Measurements from ENCODE around the gene ZNF784.

ZNF784 gene

GRCh38 chr19:55648585-55649267 is 24.4 kb upstream of the ZNF784 start:
- peaks cover 7% of the 10 kb centered on the region for H3K4me1 ChIP-seq (ENCODE audit: control insufficient read depth, insufficient read depth, low read length)
- H3K36me3 ChIP-seq (ENCODE audit: control insufficient read depth, insufficient read depth, low read length) = peaks cover 22% of the 10 kb centered on the region
- peak overlapping the region; percentile 95 for H3K4me3 ChIP-seq (ENCODE audit: low read depth, low read length)
- H3K27me3 ChIP-seq (ENCODE audit: control insufficient read depth, insufficient read depth, low read length) = no peaks in the 10 kb centered on the region
- no peak overlapping the region for H3K27ac ChIP-seq (ENCODE audit: low read depth, low read length)
- no peaks in the 10 kb centered on the region for H3K9me3 ChIP-seq (ENCODE audit: control insufficient read depth, insufficient read depth, low read length)
- peak overlapping the region; percentile 56; the same call in 1 of the 2 replicates for H3K9ac ChIP-seq (ENCODE audit: low read depth, low read length)

GRCh38 chr19:55647732-55648584 is 23.6 kb upstream of the ZNF784 start, which contains the start of gene CCDC106:
Gene CCDC106, plus strand, starts transcription at chr19:55648212. Its CDS starts 835 bp downstream, at chr19:55649047.
- Histone ChIP-seq H3K27ac (ENCODE audit: low read depth, low read length) (peak within 1 kb of the TSS; percentile 70), H3K27me3 (ENCODE audit: control insufficient read depth, insufficient read depth, low read length) (no peaks in the 10 kb centered on the region), H3K36me3 (ENCODE audit: control insufficient read depth, insufficient read depth, low read length) (peaks cover 22% of the 10 kb centered on the region), H3K9ac (ENCODE audit: low read depth, low read length) (peak within 1 kb of the TSS; percentile 77), H3K9me3 (ENCODE audit: control insufficient read depth, insufficient read depth, low read length) (no peaks in the 10 kb centered on the region), H3K4me3 (ENCODE audit: low read depth, low read length) (peak within 1 kb of the TSS; percentile 95), H3K4me1 (ENCODE audit: control insufficient read depth, insufficient read depth, low read length) (peaks cover 10% of the 10 kb centered on the region)

- Histone ChIP-seq H3K36me3 (ENCODE audit: control insufficient read depth, insufficient read depth, low read length) (peaks cover 22% of the 10 kb centered on the region), H3K4me1 (ENCODE audit: control insufficient read depth, insufficient read depth, low read length) (peaks cover 13% of the 10 kb centered on the region)
These were observed 22.7 kb upstream of the ZNF784 start for GRCh38 chr19:55646889-55647731.

GRCh38 chr19:55645512-55645881 is 21.1 kb upstream of the ZNF784 start:
- H3K36me3 ChIP-seq (ENCODE audit: control insufficient read depth, insufficient read depth, low read length) = peaks cover 22% of the 10 kb centered on the region
- no peaks in the 10 kb centered on the region for H3K9me3 ChIP-seq (ENCODE audit: control insufficient read depth, insufficient read depth, low read length)
- H3K4me1 ChIP-seq (ENCODE audit: control insufficient read depth, insufficient read depth, low read length) = peaks cover 13% of the 10 kb centered on the region
- H3K27me3 ChIP-seq (ENCODE audit: control insufficient read depth, insufficient read depth, low read length) = no peaks in the 10 kb centered on the region
- H3K9ac ChIP-seq (ENCODE audit: low read depth, low read length) = no peak overlapping the region
- H3K4me3 ChIP-seq (ENCODE audit: low read depth, low read length) = no peak overlapping the region
- H3K27ac ChIP-seq (ENCODE audit: low read depth, low read length) = no peak overlapping the region

More at GRCh38 chr19:55646889-55647731, 22.7 kb upstream of the ZNF784 start:
- Histone ChIP-seq H3K27ac (ENCODE audit: low read depth, low read length) (peak overlapping the region; percentile 70), H3K4me3 (ENCODE audit: low read depth, low read length) (peak overlapping the region; percentile 95), H3K27me3 (ENCODE audit: control insufficient read depth, insufficient read depth, low read length) (no peaks in the 10 kb centered on the region), H3K9me3 (ENCODE audit: control insufficient read depth, insufficient read depth, low read length) (no peaks in the 10 kb centered on the region), H3K9ac (ENCODE audit: low read depth, low read length) (peak overlapping the region; percentile 34; the same call in 1 of the 2 replicates)

GRCh38 chr19:55644842-55645511 is 20.6 kb upstream of the ZNF784 start:
- H3K27me3 ChIP-seq (ENCODE audit: control insufficient read depth, insufficient read depth, low read length) = no peaks in the 10 kb centered on the region
- H3K27ac ChIP-seq (ENCODE audit: low read depth, low read length) = no peak overlapping the region
- H3K4me1 ChIP-seq (ENCODE audit: control insufficient read depth, insufficient read depth, low read length) = peaks cover 16% of the 10 kb centered on the region
- peak overlapping the region; percentile 76 for H3K4me3 ChIP-seq (ENCODE audit: low read depth, low read length)
- peaks cover 19% of the 10 kb centered on the region for H3K36me3 ChIP-seq (ENCODE audit: control insufficient read depth, insufficient read depth, low read length)
- no peaks in the 10 kb centered on the region for H3K9me3 ChIP-seq (ENCODE audit: control insufficient read depth, insufficient read depth, low read length)
- no peak overlapping the region for H3K9ac ChIP-seq (ENCODE audit: low read depth, low read length)

GRCh38 chr19:55644191-55644833 is 19.9 kb upstream of the ZNF784 start:
- peaks cover 16% of the 10 kb centered on the region for H3K4me1 ChIP-seq (ENCODE audit: control insufficient read depth, insufficient read depth, low read length)

GRCh38 chr19:55643887-55644176 is 19.5 kb upstream of the ZNF784 start:
- Histone ChIP-seq H3K9ac (ENCODE audit: low read depth, low read length) (peak overlapping the region; percentile 73), H3K27me3 (ENCODE audit: control insufficient read depth, insufficient read depth, low read length) (no peaks in the 10 kb centered on the region), H3K36me3 (ENCODE audit: control insufficient read depth, insufficient read depth, low read length) (peaks cover 16% of the 10 kb centered on the region), H3K4me3 (ENCODE audit: low read depth, low read length) (peak overlapping the region; percentile 76), H3K4me1 (ENCODE audit: control insufficient read depth, insufficient read depth, low read length) (peaks cover 16% of the 10 kb centered on the region), H3K9me3 (ENCODE audit: control insufficient read depth, insufficient read depth, low read length) (no peaks in the 10 kb centered on the region), H3K27ac (ENCODE audit: low read depth, low read length) (peak overlapping the region; percentile 72)

More at GRCh38 chr19:55644191-55644833, 19.9 kb upstream of the ZNF784 start:
- H3K36me3 ChIP-seq (ENCODE audit: control insufficient read depth, insufficient read depth, low read length) = peaks cover 16% of the 10 kb centered on the region
- peak overlapping the region; percentile 73 for H3K9ac ChIP-seq (ENCODE audit: low read depth, low read length)
- H3K4me3 ChIP-seq (ENCODE audit: low read depth, low read length) = peak overlapping the region; percentile 76
- peak overlapping the region; percentile 72 for H3K27ac ChIP-seq (ENCODE audit: low read depth, low read length)
- H3K9me3 ChIP-seq (ENCODE audit: control insufficient read depth, insufficient read depth, low read length) = no peaks in the 10 kb centered on the region
- no peaks in the 10 kb centered on the region for H3K27me3 ChIP-seq (ENCODE audit: control insufficient read depth, insufficient read depth, low read length)

- H3K27me3 ChIP-seq (ENCODE audit: control insufficient read depth, insufficient read depth, low read length) = no peaks in the 10 kb centered on the region
- H3K4me1 ChIP-seq (ENCODE audit: control insufficient read depth, insufficient read depth, low read length) = peaks cover 16% of the 10 kb centered on the region
- H3K9ac ChIP-seq (ENCODE audit: low read depth, low read length) = peak within 1 kb of the TSS; percentile 73
- H3K4me3 ChIP-seq (ENCODE audit: low read depth, low read length) = peak within 1 kb of the TSS; percentile 76
- H3K27ac ChIP-seq (ENCODE audit: low read depth, low read length) = peak within 1 kb of the TSS; percentile 72
- H3K36me3 ChIP-seq (ENCODE audit: control insufficient read depth, insufficient read depth, low read length) = peaks cover 16% of the 10 kb centered on the region
- no peaks in the 10 kb centered on the region for H3K9me3 ChIP-seq (ENCODE audit: control insufficient read depth, insufficient read depth, low read length)
These were observed 18.9 kb upstream of the ZNF784 start, which contains the start of gene ZNF581 for GRCh38 chr19:55643003-55643886. Gene ZNF581, plus strand, starts transcription at chr19:55643649. Its CDS starts 923 bp downstream, at chr19:55644572.

GRCh38 chr19:55642153-55643002 is 18.0 kb upstream of the ZNF784 start:
- Histone ChIP-seq H3K4me1 (ENCODE audit: control insufficient read depth, insufficient read depth, low read length) (peaks cover 14% of the 10 kb centered on the region), H3K27ac (ENCODE audit: low read depth, low read length) (peak overlapping the region; percentile 90)

More at GRCh38 chr19:55642153-55643002, 18.0 kb upstream of the ZNF784 start:
- no peaks in the 10 kb centered on the region for H3K9me3 ChIP-seq (ENCODE audit: control insufficient read depth, insufficient read depth, low read length)
- peaks cover 16% of the 10 kb centered on the region for H3K36me3 ChIP-seq (ENCODE audit: control insufficient read depth, insufficient read depth, low read length)
- H3K4me3 ChIP-seq (ENCODE audit: low read depth, low read length) = peak overlapping the region; percentile 76
- no peaks in the 10 kb centered on the region for H3K27me3 ChIP-seq (ENCODE audit: control insufficient read depth, insufficient read depth, low read length)
- H3K9ac ChIP-seq (ENCODE audit: low read depth, low read length) = peak overlapping the region; percentile 73

Measured in HUES48 (cell line).